OCI-LY3 (cell line): ENCODE measurements around the gene RAB3GAP2.
"Not testable (repeated sequence)": the region's sequence is repeated elsewhere in the genome, so short reads cannot be mapped to it uniquely, and the experiment has no call there.

ENCODE experiments used
- EZH2phosphoT487 ChIP-seq: fragments of 200-600 bp; shearing (Covaris generic); IDR thresholded peaks from 2 replicates; pipeline ENCODE4 v1.6.1; 2018; ENCODE audit warnings: antibody characterized with exemption, mixed run types, low read depth
- TF ChIP-seq, protein P1 (sequence below): fragments of 200-600, 300-600 bp; sonication (generic); IDR thresholded peaks from 2 replicates; pipeline ENCODE4 v1.5.1; 2014; ENCODE audit warnings: antibody characterized with exemption, low read length, low read depth

- TF ChIP-seq, protein P1, sequence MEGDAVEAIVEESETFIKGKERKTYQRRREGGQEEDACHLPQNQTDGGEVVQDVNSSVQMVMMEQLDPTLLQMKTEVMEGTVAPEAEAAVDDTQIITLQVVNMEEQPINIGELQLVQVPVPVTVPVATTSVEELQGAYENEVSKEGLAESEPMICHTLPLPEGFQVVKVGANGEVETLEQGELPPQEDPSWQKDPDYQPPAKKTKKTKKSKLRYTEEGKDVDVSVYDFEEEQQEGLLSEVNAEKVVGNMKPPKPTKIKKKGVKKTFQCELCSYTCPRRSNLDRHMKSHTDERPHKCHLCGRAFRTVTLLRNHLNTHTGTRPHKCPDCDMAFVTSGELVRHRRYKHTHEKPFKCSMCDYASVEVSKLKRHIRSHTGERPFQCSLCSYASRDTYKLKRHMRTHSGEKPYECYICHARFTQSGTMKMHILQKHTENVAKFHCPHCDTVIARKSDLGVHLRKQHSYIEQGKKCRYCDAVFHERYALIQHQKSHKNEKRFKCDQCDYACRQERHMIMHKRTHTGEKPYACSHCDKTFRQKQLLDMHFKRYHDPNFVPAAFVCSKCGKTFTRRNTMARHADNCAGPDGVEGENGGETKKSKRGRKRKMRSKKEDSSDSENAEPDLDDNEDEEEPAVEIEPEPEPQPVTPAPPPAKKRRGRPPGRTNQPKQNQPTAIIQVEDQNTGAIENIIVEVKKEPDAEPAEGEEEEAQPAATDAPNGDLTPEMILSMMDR: not testable (repeated sequence)
- not testable (repeated sequence) for TF ChIP-seq EZH2phosphoT487
Measured at GRCh38 chr1:220169887-220170286, 102.4 kb downstream of the RAB3GAP2 start.
